GM12878 (cell line): ENCODE results near the gene NFKBIE. TPM values are rescaled to one million over a fixed set of nuclear protein-coding genes. Genes with fewer than 3 reads are reported as not detected.
A peak's percentile ranks its signal among the peaks of the same experiment; 100 is the strongest.

ENCODE experiments used
- BHLHE40 ChIP-seq, 2 experiments: fragments of 450-650 bp in 1 of 2; IDR thresholded peaks; 2 replicates each; pipeline ENCODE4 v1.6.1; 2011 to 2017; ENCODE audit warnings: low read depth in 2 of 2, borderline replicate concordance in 1 of 2, improper control_type of control experiment in 1 of 2, low read length in 1 of 2, mild to moderate bottlenecking in 1 of 2
- CHD4 ChIP-seq: fragments of 200-600 bp; sonication (generic); IDR thresholded peaks from 2 replicates; pipeline ENCODE4 v1.6.1; 2016; ENCODE audit warnings: mild to moderate bottlenecking
- CREM ChIP-seq: IDR thresholded peaks from 2 replicates; pipeline ENCODE4 v1.6.1; 2014; ENCODE audit warnings: antibody characterized with exemption, low read depth
- EED ChIP-seq: sonication (generic); IDR thresholded peaks from 2 replicates; pipeline ENCODE4 v1.6.1; 2016; ENCODE audit warnings: antibody characterized with exemption, low read depth
- EGR1 ChIP-seq, 2 experiments: IDR thresholded peaks; 1 replicate in 1 of 2; 2 replicates in 1 of 2; pipeline ENCODE4 v1.6.1; 2011 to 2012; ENCODE audit warnings: low read depth in 2 of 2, low read length in 2 of 2, borderline replicate concordance in 1 of 2, mild to moderate bottlenecking in 1 of 2, moderate library complexity in 1 of 2
- GABPA ChIP-seq: IDR thresholded peaks from 2 replicates; pipeline ENCODE4 v1.6.1; 2014; ENCODE audit warnings: antibody characterized with exemption, low read depth, mild to moderate bottlenecking, inconsistent platforms
- IRF4 ChIP-seq: IDR thresholded peaks from 2 replicates; pipeline ENCODE4 v1.6.1; 2011; ENCODE audit warnings: low read depth, low read length
- JUNB ChIP-seq: IDR thresholded peaks from 2 replicates; pipeline ENCODE4 v1.6.1; 2016; ENCODE audit warnings: antibody characterized with exemption, mild to moderate bottlenecking
- KDM1A ChIP-seq: fragments of 200-600 bp; sonication (generic); IDR thresholded peaks from 2 replicates; pipeline ENCODE4 v1.6.1; 2016; ENCODE audit warnings: borderline replicate concordance
- KLF5 ChIP-seq: fragments of 450-650 bp; IDR thresholded peaks from 2 replicates; pipeline ENCODE4 v1.6.1; 2014; ENCODE audit warnings: mild to moderate bottlenecking; ENCODE audit not compliant: partially characterized antibody
- MTA3 ChIP-seq: IDR thresholded peaks from 2 replicates; pipeline ENCODE4 v1.6.1; 2012; ENCODE audit warnings: low read length, inconsistent platforms, borderline replicate concordance
- MXI1 ChIP-seq: fragments of 150-350 bp; IDR thresholded peaks from 2 replicates; pipeline ENCODE4 v1.6.1; 2011; ENCODE audit warnings: low read depth, mild to moderate bottlenecking, inconsistent platforms, low read length, improper control_type of control experiment
- MYC ChIP-seq: IDR thresholded peaks from 2 replicates; pipeline ENCODE4 v1.6.1; 2011; ENCODE audit warnings: mild to moderate bottlenecking, low read length, moderate library complexity, inconsistent platforms; ENCODE audit not compliant: insufficient read depth, insufficient replicate concordance, insufficient read length, severe bottlenecking
- RAD21 ChIP-seq: IDR thresholded peaks from 2 replicates; pipeline ENCODE4 v1.6.1; 2011; ENCODE audit warnings: mild to moderate bottlenecking, low read depth, low read length, moderate library complexity; ENCODE audit not compliant: insufficient read depth
- SRF ChIP-seq, 2 experiments: IDR thresholded peaks; 2 replicates each; pipeline ENCODE4 v1.6.1; 2011; ENCODE audit warnings: low read depth in 2 of 2, low read length in 2 of 2, mild to moderate bottlenecking in 1 of 2, moderate library complexity in 1 of 2
- SUPT20H ChIP-seq: IDR thresholded peaks from 2 replicates; pipeline ENCODE4 v1.6.1; 2011; ENCODE audit warnings: low read depth, mild to moderate bottlenecking, low read length, moderate library complexity, borderline replicate concordance; ENCODE audit not compliant: control insufficient read depth
- TAF1 ChIP-seq: IDR thresholded peaks from 2 replicates; pipeline ENCODE4 v1.6.1; 2011; ENCODE audit warnings: mild to moderate bottlenecking, low read depth, low read length, borderline replicate concordance
- ZNF24 ChIP-seq: fragments of 450-650 bp; IDR thresholded peaks from 2 replicates; pipeline ENCODE4 v1.6.1; 2017; ENCODE audit warnings: antibody characterized with exemption, mild to moderate bottlenecking
- ZSCAN29 ChIP-seq: fragments of 450-650 bp; IDR thresholded peaks from 2 replicates; pipeline ENCODE4 v1.6.1; 2017; ENCODE audit warnings: mild to moderate bottlenecking, moderate library complexity
- polyA plus RNA-seq, 11 experiments: library from polyadenylated mRNA; depleted of rRNA in 4 of 11; unstranded in 6 of 11; stranded (reverse) in 5 of 11; fragments of >200 nt; fragmentation: Nextera tagmentation in 4 of 11; fragmentation: Illumina TruSeq in 1 of 11; extraction: Ambion mirVana in 4 of 11; extraction: Trizol in 1 of 11; gene quantifications; 1 replicate in 1 of 11; 2 replicates in 10 of 11; pipeline versions ENCODE4 v1.2.1 to v1.2.3, GENCODE V29; 2011 to 2016; ENCODE audit warnings: inconsistent platforms in 2 of 11, missing spikeins in 2 of 11, low read depth in 1 of 11
- total RNA-seq, 4 experiments: library from RNA; depleted of rRNA in 3 of 4; stranded (reverse); fragments of >200 nt in 3 of 4; fragmentation: Illumina TruSeq in 1 of 4; extraction: Trizol in 1 of 4; gene quantifications; 2 replicates each; pipeline versions ENCODE4 v1.2.1 to v1.2.3, GENCODE V29; 2013 to 2021
- TF ChIP-seq, protein P1 (sequence below): IDR thresholded peaks from 2 replicates; pipeline ENCODE4 v1.6.1; 2011; ENCODE audit warnings: borderline replicate concordance, low read depth, mild to moderate bottlenecking, moderate library complexity, low read length; ENCODE audit not compliant: insufficient read depth, poor library complexity, severe bottlenecking
- TF ChIP-seq, protein P2 (sequence below): IDR thresholded peaks from 2 replicates; pipeline ENCODE4 v1.6.1; 2012; ENCODE audit warnings: improper control_type of control experiment, low read depth, low read length; ENCODE audit not compliant: insufficient replicate concordance
- TF ChIP-seq, protein P3 (sequence below): IDR thresholded peaks from 2 replicates; pipeline ENCODE4 v1.6.1; 2011; ENCODE audit warnings: mild to moderate bottlenecking, low read depth, low read length, moderate library complexity; ENCODE audit not compliant: insufficient replicate concordance

NFKBIE gene
- total and polyA plus RNA-seq, 10 of the 15 experiments (the other 5 are each of a cell fraction or from before 2014, with no cell fraction given) = 10.4 to 106 (median 38.8) TPM

DNA sequence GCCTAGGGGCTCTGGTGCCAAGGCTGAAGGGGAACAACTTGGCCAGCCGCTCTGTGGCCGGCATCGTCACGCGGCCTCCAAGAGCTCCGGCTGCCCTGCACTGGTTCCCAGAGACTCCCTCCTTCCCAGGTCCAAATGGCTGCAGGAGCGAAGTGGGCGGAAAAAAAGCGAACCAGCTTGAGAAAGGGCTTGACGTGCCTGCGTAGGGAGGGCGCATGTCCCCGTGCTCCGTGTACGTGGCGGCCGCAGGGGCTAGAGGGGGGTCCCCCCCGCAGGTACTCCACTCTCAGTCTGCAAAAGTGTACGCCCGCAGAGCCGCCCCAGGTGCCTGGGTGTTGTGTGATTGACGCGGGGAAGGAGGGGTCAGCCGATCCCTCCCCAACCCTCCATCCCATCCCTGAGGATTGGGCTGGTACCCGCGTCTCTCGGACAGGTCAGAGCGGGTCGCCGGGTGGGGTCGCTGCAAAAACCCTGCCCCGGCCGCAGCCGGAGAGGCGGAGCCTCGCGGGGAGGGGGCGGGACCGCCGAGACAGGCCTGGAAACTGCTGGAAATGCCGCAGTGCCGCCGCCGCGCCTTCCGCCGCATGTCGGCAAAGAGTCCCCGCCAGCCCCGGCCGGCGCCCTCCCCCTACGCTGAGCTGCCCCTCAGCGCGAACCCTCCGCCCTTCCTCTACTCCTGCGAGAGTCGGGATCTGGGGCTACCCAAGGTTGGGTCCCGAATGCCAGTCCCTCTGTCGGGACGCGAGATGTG is 19.3 kb downstream of the NFKBIE start (continued):
- TF ChIP-seq SUPT20H (no peak), MYC (peak; percentile 40), KLF5 (no peak), EED (no peak), CHD4 (no peak), JUNB (no peak), ZSCAN29 (no peak), EGR1 (IDR thresholded peaks at IDR 0.05; ENCODE audit: borderline replicate concordance in 1 of 2, low read depth in 2 of 2, low read length in 2 of 2) (peak in 1 of 2 experiments; percentile 44; a peak in 1 of 3 replicates), RAD21 (no peak), MXI1 (no peak), MTA3 (no peak), IRF4 (0 out of 2 replicates have a peak, but pooled peaks have one; percentile 37), TAF1 (peak; percentile 33; the same call in 1 of the 2 replicates), KDM1A (no peak), ZNF24 (peak; percentile 32; the same call in 1 of the 2 replicates), GABPA (no peak), SRF (IDR thresholded peaks at IDR 0.05; ENCODE audit: low read depth in 2 of 2, low read length in 2 of 2) (no peak), BHLHE40 (IDR thresholded peaks at IDR 0.05; ENCODE audit: borderline replicate concordance in 1 of 2, low read depth in 2 of 2, low read length in 1 of 2) (peak in 1 of 2 experiments; percentile 80; a peak in 3 of 4 replicates), CREM (peak; percentile 63; the same call in 1 of the 2 replicates)
- TF ChIP-seq, protein P1, sequence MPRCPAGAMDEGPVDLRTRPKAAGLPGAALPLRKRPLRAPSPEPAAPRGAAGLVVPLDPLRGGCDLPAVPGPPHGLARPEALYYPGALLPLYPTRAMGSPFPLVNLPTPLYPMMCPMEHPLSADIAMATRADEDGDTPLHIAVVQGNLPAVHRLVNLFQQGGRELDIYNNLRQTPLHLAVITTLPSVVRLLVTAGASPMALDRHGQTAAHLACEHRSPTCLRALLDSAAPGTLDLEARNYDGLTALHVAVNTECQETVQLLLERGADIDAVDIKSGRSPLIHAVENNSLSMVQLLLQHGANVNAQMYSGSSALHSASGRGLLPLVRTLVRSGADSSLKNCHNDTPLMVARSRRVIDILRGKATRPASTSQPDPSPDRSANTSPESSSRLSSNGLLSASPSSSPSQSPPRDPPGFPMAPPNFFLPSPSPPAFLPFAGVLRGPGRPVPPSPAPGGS = peak; percentile 23
- TF ChIP-seq, protein P2, sequence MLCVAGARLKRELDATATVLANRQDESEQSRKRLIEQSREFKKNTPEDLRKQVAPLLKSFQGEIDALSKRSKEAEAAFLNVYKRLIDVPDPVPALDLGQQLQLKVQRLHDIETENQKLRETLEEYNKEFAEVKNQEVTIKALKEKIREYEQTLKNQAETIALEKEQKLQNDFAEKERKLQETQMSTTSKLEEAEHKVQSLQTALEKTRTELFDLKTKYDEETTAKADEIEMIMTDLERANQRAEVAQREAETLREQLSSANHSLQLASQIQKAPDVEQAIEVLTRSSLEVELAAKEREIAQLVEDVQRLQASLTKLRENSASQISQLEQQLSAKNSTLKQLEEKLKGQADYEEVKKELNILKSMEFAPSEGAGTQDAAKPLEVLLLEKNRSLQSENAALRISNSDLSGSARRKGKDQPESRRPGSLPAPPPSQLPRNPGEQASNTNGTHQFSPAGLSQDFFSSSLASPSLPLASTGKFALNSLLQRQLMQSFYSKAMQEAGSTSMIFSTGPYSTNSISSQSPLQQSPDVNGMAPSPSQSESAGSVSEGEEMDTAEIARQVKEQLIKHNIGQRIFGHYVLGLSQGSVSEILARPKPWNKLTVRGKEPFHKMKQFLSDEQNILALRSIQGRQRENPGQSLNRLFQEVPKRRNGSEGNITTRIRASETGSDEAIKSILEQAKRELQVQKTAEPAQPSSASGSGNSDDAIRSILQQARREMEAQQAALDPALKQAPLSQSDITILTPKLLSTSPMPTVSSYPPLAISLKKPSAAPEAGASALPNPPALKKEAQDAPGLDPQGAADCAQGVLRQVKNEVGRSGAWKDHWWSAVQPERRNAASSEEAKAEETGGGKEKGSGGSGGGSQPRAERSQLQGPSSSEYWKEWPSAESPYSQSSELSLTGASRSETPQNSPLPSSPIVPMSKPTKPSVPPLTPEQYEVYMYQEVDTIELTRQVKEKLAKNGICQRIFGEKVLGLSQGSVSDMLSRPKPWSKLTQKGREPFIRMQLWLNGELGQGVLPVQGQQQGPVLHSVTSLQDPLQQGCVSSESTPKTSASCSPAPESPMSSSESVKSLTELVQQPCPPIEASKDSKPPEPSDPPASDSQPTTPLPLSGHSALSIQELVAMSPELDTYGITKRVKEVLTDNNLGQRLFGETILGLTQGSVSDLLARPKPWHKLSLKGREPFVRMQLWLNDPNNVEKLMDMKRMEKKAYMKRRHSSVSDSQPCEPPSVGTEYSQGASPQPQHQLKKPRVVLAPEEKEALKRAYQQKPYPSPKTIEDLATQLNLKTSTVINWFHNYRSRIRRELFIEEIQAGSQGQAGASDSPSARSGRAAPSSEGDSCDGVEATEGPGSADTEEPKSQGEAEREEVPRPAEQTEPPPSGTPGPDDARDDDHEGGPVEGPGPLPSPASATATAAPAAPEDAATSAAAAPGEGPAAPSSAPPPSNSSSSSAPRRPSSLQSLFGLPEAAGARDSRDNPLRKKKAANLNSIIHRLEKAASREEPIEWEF = no peak
- TF ChIP-seq, protein P3, sequence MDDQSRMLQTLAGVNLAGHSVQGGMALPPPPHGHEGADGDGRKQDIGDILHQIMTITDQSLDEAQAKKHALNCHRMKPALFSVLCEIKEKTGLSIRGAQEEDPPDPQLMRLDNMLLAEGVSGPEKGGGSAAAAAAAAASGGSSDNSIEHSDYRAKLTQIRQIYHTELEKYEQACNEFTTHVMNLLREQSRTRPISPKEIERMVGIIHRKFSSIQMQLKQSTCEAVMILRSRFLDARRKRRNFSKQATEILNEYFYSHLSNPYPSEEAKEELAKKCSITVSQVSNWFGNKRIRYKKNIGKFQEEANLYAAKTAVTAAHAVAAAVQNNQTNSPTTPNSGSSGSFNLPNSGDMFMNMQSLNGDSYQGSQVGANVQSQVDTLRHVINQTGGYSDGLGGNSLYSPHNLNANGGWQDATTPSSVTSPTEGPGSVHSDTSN = peak; percentile 81
